CD4-positive, alpha-beta T cell treated with Interleukin-15 for 4 hours (primary cell): ENCODE data around the gene MED26.
"Not testable (repeated sequence)": the region's sequence is repeated elsewhere in the genome, so short reads cannot be mapped to it uniquely, and the experiment has no call there.

Experiments
- DNase-seq: peaks from one replicate; pipeline ENCODE4 v3.0.0-alpha.2; 2020; ENCODE audit warnings: low spot score

Gene MED26, protein sequence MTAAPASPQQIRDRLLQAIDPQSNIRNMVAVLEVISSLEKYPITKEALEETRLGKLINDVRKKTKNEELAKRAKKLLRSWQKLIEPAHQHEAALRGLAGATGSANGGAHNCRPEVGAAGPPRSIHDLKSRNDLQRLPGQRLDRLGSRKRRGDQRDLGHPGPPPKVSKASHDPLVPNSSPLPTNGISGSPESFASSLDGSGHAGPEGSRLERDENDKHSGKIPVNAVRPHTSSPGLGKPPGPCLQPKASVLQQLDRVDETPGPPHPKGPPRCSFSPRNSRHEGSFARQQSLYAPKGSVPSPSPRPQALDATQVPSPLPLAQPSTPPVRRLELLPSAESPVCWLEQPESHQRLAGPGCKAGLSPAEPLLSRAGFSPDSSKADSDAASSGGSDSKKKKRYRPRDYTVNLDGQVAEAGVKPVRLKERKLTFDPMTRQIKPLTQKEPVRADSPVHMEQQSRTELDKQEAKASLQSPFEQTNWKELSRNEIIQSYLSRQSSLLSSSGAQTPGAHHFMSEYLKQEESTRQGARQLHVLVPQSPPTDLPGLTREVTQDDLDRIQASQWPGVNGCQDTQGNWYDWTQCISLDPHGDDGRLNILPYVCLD

DNA sequence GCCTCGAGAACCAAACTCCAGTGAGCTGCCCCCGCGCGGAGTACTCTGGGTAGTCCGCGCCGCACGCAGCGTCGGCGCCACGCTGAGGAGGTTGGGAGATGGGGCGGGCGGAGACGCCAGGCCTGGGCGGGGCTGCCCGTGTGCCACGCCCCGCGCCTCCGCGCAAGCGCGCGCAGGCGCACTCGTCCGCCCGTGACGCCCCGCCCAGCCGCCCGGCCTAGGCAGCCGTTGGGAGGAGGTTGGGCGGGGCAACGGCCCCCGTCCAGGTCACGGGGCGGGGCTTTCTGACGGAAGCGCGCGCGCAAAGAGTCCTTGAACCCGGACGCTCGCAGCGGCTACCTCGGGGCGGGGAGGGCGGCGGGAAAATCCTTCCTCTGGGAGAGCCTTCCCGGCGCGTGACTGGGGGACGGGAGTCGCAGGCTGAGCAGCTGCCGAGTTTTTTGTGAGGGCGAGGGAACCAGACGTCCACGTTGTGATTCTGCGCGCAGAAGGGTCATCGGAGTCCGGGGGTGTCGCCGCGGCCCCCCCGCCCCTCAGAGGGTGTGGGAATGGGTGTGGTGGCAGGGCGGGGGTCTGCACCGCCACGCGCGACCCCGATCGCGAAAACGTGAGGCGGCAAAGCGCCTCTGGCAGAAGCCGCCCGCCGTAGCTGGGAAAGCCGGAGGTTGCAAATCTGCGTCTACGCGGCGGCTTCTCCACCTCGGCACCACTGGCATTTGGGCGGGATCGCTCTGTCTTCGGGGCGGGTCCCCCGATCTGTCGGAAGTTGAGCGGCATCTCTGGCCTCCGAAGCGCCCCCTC is at the start of gene MED26:
MED26 (minus strand) TSS at position 22 of the 801 bp plus-strand sequence. CDS start 261 bp downstream, outside the sequence.
- DNase-seq = peak; percentile 94

DNA sequence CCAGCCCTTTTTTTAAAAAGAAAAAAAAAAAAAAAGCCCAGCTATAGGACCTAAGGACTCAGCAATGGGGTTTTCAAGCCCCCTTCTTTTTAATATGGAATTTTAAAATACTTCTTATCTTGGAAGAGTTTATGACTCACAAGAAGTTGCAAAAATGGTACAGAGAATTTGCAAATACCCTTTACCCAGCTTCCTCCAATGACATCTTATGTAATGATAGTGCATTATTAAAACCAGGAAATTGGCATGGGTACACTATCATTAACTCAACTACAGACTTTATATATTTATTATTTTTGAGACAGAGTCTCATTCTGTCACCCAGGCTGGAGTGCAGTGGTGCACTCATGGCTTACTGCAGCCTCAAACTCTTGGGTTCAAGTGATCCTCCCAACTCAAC is 49.1 kb upstream of the MED26 start:
- DNase-seq = no peak

DNA sequence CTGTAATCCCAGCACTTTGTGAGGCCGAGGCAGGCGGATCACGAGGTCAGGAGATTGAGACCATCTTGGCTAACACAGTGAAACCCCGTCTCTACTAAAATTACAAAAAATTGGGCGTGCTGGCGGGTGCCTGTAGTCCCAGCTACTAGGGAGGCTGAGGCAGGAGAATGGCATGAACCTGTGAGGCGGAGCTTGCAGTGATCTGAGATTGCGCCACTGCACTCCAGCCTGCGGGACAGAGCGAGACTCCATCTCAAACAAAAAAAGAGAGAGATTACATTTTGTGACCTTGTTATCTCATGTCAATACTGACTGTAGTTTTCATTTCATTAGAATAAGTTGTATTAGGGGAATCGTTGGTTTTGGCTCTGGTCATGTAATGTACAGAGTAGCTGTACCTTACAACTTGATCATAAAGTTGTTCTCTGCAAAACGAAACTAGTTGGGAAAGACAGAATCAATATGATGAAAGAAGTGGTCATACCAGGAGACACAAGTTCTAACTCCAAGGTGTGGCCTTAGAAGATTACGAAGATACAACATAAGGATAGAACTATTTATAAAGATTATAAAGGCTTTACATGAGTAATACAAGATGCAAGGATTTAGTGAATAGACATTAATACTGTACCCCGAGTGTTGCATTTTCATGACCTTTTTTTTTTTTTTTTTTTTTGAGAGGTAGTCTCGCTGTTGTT is 48.2 kb upstream of the MED26 start:
- DNase-seq = no peak

DNA sequence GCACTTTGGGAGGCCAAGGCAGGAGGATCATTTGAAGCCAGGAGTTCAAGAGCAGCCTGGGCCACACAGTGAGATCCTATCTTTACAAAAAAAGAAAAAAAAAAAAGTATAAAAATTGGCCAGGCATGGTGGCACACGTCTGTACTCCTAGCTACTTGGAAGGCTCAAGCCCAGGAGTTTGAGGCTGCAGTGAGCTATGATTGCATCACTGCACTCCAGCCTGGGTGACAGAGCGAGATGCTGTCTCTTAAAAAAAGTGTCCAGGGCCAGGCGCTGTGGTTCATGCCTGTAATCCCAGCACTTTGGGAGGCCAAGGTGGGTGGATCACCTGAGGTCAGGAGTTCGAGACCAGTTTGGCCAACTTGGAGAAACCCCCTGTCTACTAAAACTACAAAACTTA is 45.8 kb upstream of the MED26 start:
- not testable (repeated sequence) for DNase-seq

DNA sequence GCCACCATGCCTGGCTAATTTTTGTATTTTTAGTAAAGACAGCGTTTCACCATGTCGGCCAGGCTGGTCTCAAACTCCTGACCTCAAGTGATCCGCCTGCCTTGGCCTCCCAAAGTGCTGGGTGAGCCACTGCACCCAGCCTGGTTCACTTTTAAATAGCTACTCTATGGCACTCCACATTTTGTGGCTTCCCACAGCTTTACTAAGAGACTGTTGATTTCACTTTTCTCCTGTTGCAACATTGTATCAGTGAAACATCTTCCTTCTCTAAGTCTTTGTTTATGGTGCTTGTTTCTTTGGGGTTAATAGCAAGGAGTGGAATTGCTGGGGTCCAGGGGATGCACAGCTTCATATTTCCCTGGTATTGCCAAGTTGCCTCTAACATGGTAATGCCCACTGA is 45.2 kb upstream of the MED26 start:
- DNase-seq = no peak

DNA sequence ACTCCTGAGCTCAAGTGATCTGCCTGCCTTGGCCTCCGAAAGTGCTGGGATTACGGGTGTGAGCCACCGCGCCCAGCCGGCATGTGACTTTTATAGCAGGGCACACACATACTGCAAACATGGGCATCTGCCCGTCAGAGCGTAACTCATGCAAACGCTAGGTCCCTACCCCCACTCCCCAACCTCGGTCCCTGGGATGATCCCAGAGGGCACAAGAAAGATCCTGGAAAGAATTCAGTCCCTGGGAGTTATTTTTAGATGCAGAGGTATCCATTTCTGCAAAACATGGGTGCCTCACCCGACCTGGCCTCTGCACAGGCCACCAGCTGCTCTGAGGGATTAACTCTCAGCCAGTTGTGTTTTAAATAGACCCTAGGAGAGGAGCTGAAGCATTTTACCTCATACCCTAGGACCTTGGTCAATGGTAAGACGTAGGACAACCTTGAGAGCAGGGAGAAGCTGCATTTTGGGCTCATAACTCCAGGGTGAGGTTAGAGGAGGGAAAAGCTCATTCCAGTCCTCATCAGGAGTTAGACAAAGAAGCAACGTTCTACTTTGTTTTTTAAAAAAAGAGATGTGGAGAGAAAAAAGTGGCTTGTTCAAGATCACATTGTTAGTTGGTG is 43.8 kb upstream of the MED26 start:
- DNase-seq = no peak

DNA sequence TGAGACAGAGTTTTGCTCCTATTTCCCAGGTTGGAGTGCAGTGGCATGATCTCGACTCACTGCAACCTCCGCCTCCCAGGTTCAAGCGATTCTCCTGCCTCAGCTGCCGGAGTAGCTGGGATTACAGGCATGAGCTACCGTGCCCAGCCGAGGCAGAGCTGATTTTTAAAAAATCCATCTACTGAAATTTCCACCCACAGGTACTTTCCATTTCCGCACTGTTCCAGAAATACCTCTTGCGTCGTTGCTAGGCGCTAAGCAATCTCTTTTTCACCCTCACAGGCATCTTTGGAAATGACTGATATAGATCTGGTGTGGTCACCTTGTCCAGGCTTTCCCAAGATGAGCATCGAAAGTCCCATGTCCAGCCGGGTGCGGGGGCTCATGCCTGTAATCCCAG is 42.3 kb upstream of the MED26 start:
- no peak for DNase-seq

DNA sequence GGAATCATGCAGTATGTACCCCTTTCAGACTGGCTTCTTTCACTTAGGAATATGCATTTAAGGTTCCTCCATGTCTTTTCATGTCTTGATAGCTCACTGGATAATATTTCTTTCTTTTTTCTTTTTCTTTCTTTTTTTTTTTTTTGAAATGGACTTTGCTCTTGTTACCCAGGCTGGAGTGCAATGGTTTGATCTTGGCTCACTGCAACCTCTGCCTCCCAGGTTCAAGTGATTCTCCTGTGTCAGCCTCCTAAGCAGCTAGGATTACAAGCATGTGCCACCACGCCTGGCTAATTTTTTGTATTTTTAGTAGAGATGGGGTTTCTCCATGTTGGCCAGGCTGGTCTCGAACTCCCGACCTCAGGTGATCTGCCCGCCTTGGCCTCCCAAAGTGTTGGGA is 40.7 kb upstream of the MED26 start:
- DNase-seq = not testable (repeated sequence)

DNA sequence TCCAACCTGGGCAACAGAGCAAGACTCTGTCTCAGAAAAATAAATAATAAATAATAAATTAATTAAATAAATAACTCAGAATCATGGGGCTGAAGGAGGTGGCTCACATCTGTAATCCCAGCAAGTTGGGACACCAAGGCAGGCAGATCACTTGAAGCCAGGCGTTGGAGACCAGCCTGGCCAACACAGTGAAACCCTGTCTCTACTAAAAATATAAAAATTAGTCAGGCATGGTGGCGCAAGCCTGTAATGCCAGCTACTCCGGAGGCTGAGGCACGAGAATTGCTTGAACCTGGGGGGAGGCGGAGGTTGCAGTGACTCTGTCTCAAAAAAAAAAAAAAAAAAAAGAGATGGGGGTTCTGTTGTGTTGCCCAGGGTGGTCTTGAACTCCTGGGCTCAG is 40.2 kb upstream of the MED26 start:
- DNase-seq = no peak

DNA sequence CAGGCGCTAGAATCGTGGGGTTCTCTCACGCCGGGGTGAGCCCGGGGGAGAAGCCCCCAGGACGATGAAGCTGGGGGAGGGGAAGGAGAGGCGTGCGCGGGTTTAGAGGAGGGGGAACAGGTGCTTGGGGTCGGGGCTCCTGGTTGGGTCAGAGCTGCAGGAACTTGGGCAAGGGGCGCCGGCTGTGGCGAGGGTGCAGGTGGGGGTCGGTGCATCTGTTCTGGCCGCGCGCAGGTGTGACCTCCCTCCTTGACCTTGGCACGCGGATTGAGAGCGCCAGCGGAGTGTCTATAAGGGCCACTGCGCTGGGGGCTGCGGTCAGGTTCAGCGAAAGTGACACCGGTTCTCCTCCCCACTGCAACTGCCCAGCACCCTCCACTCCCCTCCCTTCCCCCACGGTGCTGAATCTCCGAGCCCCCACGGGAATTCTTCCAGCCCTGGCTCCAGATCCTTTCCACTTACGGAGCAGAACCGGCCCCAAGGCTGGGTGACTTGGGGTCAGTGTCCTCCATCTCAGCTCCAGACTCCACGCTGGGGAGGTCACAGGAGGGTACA is 33.6 kb upstream of the MED26 start:
- DNase-seq = no peak

DNA sequence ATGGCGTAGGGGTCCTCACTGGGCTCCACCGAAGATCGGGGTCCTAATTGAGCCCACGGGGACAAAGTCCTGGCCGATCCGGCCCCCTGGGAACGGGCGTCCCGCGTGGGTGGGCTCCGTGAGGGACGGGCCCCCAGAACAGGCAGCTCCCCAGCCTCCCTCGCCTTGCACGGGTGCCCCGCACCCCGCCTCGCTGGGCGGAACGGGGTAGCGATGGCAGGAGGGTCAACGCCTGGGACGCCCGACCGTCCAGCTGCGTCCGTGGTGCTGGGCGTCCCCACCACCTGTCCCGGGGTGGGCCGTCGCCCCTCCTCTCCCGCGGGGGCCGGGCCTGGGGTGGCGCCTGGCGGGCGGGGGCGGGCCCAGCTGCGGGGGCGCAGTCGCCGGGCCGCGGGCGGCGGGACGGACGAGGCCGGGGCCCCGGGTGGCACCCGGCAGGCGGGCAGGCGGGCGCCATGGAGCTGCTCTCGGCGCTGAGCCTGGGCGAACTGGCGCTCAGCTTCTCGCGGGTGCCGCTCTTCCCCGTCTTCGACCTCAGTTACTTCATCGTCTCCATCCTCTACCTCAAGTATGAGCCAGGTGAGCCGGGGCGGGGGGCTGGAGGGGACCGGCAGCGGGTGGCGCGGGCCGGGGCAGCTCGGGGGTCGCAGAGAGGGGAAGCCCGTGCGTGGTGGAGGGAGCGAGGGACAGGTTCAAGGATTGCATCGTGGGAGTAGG is 32.9 kb upstream of the MED26 start, which contains the start of gene TMEM38A:
TMEM38A (plus strand) TSS at position 377 of the 717 bp plus-strand sequence; CDS start at position 456, 79 bp downstream.
- peak; percentile 24 for DNase-seq

DNA sequence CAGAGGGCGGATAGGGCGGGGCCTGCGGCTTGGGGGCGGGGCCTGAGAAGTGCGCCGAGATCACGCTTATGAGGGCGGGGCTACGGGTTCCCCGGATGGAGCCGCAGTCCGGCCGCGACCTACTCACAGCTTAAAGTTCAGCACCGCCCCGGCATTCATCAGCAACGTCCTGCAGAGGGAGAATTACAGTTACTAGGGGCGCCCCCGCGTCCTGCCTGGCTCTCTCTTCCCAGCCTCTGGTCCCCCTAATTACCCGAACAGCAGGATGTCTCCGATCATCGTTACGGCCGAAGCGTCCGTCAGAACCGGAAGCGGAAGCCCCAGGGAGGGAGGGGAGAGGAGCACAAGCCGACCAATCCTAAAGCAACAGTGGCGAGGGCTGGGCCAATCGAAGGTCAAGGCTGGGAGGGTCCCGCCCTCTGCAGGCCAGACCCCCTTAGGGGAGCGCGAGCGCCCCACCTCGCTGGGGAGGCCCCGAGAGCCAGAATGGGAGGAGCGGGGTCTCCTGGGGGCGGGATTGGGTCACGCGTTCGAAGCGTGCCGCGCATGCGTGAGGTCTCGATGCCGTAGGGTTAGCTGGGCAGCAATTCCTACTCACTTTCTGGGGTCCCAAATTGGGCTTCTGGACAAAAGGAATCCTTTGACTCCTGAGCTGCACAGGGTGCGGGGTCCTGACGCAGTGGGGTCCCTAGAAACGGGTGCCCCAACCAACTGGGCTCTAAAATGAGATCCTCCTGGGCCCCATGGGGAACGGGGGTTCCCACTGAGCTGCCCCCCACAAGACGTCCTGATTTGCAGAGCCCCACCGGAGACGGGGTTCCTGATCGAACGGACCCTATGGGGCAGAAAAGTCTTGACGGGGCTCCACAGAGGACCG is 32.1 kb upstream of the MED26 start, which contains the start of gene SMIM7:
SMIM7 (minus strand) TSS at position 313 of the 877 bp plus-strand sequence; CDS start at position 279, 34 bp downstream.
- DNase-seq = peak; percentile 99

DNA sequence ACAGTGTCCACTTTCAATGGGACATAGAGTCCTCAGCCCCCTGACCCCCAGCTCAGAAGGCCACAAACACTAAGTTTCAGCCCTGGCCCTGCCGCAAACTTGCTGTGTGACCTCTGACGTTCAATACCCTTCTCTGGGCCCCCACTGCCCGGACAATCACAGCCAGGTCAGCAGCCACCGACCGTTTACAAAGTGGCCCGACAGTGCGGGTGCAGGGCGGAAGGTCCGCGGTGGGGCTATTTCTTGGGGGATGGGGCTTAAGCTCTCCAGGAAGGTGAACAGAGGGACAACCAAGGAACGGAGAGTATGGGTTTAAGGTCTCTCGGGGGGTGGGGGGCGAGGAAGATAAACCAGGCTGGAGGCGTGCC is 31.4 kb upstream of the MED26 start:
- no peak for DNase-seq

DNA sequence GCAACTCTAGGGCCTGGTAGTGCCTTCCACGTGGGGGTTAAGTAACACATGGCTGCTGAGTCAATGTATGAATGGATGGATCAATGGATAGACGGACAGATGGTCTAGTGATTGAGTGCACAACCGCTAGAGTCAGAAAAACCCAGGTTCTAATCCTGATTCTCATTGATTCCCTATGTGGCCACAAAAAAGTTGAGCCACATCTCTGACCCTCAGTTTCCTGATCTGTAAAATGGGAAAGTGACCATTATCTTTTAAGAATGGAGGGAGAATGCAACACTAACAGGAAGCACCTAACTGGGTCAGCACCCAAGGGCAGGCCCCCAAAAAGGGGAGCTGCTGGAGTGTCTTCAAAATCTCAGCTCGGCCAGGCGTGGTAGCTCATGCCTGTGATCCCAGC is 29.4 kb upstream of the MED26 start:
- no peak for DNase-seq

DNA sequence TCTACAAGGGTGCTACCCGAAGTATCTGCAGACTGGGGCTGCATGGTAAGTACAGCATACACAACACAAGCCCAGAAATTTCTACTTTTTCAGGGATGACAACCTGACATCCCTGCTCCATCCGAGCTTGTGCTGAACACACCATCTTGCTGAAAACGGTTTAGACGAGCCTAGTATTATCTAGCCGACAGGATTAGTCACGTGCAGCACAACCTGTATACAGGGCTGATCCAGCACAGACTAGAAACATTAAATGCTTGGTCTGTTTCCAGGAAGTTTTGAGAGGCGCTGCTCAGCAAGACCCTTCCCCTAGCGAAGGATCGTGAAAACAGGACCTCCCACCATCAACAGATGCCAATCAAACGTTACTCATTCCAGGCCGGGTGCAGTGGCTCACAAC is 27.7 kb upstream of the MED26 start:
- no peak for DNase-seq

DNA sequence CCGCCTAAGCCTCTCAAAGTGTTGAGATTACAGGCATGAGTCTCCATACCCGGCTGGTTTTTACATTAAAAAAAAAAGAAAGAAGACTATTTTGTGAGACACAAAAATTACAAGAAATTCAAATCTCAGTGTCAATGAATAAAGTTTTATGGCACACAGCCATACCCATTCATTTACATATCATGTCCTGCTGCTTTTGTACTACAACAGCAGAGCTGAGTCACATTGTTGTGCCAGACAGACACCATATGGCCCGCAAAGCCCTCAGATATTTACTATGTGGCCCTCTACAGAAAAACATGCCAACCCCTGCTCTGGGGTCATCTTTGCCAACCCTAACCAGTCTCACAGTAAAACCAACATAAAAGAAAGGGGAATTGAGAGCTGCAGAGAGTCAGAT is 26.6 kb upstream of the MED26 start:
- DNase-seq = no peak

DNA sequence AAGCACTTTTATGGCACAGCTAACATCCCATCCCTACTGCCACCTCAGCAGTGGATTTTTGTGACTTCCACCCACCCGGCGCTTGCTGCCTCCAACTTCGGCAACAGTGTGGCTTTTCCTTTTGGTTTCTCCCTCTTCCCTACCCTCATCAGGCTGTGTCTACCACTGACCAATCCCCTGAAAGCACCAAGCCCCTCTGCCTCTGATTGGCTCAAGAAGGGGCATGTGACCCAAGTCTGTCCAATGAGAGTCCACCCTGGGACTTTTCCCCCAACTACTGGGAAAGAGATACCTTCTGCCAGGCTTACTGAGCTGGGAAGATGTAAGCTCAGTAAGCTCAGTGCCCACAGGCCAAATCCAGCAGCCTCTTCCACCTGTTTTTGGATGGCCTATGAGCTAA is 26.1 kb upstream of the MED26 start:
- DNase-seq = no peak

DNA sequence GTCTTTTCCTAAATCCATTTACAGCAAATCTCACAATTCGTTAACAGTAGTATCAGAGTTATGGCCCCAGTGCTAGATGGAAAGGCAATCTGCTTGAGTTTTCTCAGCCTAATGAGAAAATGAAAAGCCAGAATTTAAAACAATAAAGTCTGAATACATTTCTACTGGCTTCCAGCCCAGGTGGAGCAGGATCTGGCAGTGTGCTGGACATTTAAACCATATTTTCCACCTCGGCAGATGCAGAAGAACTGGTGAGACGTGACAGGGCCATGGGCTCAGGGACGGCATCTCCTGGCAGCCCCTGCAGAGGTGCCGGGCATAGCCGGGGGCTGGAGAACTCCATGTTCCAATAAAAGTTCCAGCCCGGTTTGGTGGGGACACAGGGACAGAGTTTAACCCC is 24.9 kb upstream of the MED26 start:
- no peak for DNase-seq

DNA sequence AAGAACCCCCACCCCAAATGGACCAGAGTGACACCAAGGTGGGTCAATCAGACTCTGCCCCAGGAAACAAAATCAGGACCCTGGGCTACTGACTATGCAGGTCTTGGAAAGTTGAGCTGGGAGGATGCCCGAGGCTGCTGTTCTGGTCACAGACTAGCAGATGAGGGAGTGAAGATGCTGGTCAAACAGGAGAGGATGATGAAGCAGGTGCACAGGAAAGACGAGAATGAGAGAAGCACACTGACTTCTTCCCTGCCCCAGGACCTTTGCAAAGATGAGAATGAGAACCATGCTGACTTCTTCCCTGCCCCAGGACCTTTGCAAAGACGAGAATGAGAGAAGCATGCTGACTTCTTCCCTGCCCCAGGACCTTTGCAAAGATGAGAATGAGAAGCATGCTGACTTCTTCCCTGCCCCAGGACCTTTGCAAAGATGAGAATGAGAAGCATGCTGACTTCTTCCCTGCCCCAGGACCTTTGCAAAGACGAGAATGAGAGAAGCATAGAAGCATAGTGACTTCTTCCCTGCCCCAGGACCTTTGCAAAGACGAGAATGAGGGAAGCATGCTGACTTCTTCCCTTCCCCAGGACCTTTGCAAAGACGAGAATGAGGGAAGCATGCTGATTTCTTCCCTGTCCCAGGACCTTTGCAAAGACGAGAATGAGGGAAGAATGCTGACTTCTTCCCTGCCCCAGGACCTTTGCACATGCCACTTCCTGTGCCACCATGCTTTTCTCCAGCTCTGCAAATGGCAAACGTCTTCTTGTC is 23.6 kb upstream of the MED26 start:
- DNase-seq = not testable (repeated sequence)
